Measurements from ENCODE around the gene ZC3H18.

GRCh38 chr16:88616320-88616719 lies 46.1 kb downstream of the ZC3H18 start:
- TF ChIP-seq SUZ12 (IDR thresholded peaks at IDR 0.05) (no peak), ELF4 (IDR thresholded peaks at IDR 0.05) (no peak), HDGF (IDR thresholded peaks at IDR 0.05; ENCODE audit: borderline replicate concordance) (no peak), L3MBTL2 (conservative IDR thresholded peaks at IDR 0.05) (no peak), BHLHE40 (IDR thresholded peaks at IDR 0.05; ENCODE audit: borderline replicate concordance) (no peak), FOXA1 (IDR thresholded peaks at IDR 0.05) (no peak), ARNT (IDR thresholded peaks at IDR 0.05) (no peak)

All from HEK293T (cell line).